Ascending aorta (tissue), 2 donors: Measurements from ENCODE around the gene RAPGEF1. TPM values are rescaled to one million over a fixed set of nuclear protein-coding genes. Genes with fewer than 3 reads are reported as not detected.

ENCODE experiments used
- DNase-seq, 2 donors: peaks; one replicate each; pipeline ENCODE4 v3.0.0-alpha.2; 2019; ENCODE audit warnings: low spot score in 2 of 2
- H3K27ac ChIP-seq, 2 donors: fragments of 200-600 bp; sonication (generic); one replicate each; pipeline ENCODE4 v1.5.1; 2016 to 2017; ENCODE audit warnings: mild to moderate bottlenecking in 1 of 2
- H3K27me3 ChIP-seq: fragments of 200-600 bp; sonication (generic); one replicate; pipeline ENCODE4 v1.5.1; 2017
- H3K36me3 ChIP-seq, 2 donors: fragments of 200-600 bp; sonication (generic); one replicate each; pipeline ENCODE4 v1.5.1; 2016
- H3K4me1 ChIP-seq, 2 donors: fragments of 200-600 bp; sonication (generic); one replicate each; pipeline ENCODE4 v1.5.1; 2016 to 2017; ENCODE audit warnings: mild to moderate bottlenecking in 1 of 2
- H3K4me3 ChIP-seq, 2 donors: fragments of 200-600 bp; sonication (generic); one replicate each; pipeline ENCODE4 v1.5.1; 2016 to 2017; ENCODE audit warnings: mild to moderate bottlenecking in 1 of 2
- H3K9me3 ChIP-seq, 2 donors: fragments of 200-600 bp; sonication (generic); one replicate each; pipeline ENCODE4 v1.5.1; 2016
- CTCF ChIP-seq, 3 experiments: fragments of 200-600 bp in 2 of 3; fragments of 450-650 bp in 1 of 3; sonication (generic) in 2 of 3; IDR thresholded peaks; one replicate each; pipeline ENCODE4 v1.5.1; 2016 to 2019; ENCODE audit warnings: antibody characterized with exemption in 3 of 3, mild to moderate bottlenecking in 1 of 3, moderate library complexity in 1 of 3
- intact Hi-C: fragments of 100-400 bp; cut with DNase I; formaldehyde crosslinking; loops from one replicate; pipeline ENCODE4 v1.15.1; 2023
- total RNA-seq: library from RNA; depleted of rRNA; stranded (reverse); fragments of >200 nt; gene quantifications from one replicate; pipeline ENCODE4 v1.1.0, GENCODE V29; 2016

RAPGEF1 gene
- total RNA-seq, 1 donor from 2014 or later = 95.5 TPM

GRCh38 chr9:131530546-131530919, 209.3 kb downstream of the RAPGEF1 start:
- H3K36me3 ChIP-seq = peaks cover 38 to 44% of the 10 kb centered on the region in 2 donors
- H3K27me3 ChIP-seq = no peaks in the 10 kb centered on the region
- peak overlapping the region; percentile 93 to 99 for H3K4me3 ChIP-seq
- intact Hi-C loops = loop anchor here (2.0 to 5.0 kb wide), 2 partner anchors 158 to 212 kb away; partner anchors contain the start of gene RAPGEF1
- TF ChIP-seq CTCF (IDR thresholded peaks at IDR 0.05) = peak in 2 of 3 experiments; percentile 17
- no peaks in the 10 kb centered on the region for H3K9me3 ChIP-seq
- H3K4me1 ChIP-seq = peaks cover 11 to 14% of the 10 kb centered on the region in 2 donors
- peak overlapping the region; percentile 79 to 81 for H3K27ac ChIP-seq
- DNase-seq = peak in 1 of 2 donors; percentile 78

GRCh38 chr9:131529597-131530545, 210.0 kb downstream of the RAPGEF1 start:
- DNase-seq = no peak
- H3K9me3 ChIP-seq = no peaks in the 10 kb centered on the region
- TF ChIP-seq CTCF (IDR thresholded peaks at IDR 0.05) = no peak
- H3K36me3 ChIP-seq = peaks cover 43 to 51% of the 10 kb centered on the region in 2 donors
- H3K4me1 ChIP-seq = peaks cover 11 to 14% of the 10 kb centered on the region in 2 donors
- intact Hi-C loops = loop anchor here (2.0 to 5.0 kb wide), 2 partner anchors 157 to 212 kb away; partner anchors contain the start of gene RAPGEF1
- no peaks in the 10 kb centered on the region for H3K27me3 ChIP-seq
- H3K27ac ChIP-seq = peak overlapping the region; percentile 79 to 81
- H3K4me3 ChIP-seq = peak overlapping the region; percentile 93 to 99

- Histone ChIP-seq H3K4me3 (no peak overlapping the region), H3K36me3 (peaks cover 52 to 58% of the 10 kb centered on the region in 2 donors), H3K27ac (no peak overlapping the region), H3K27me3 (no peaks in the 10 kb centered on the region), H3K9me3 (no peaks in the 10 kb centered on the region), H3K4me1 (peaks cover 11 to 14% of the 10 kb centered on the region in 2 donors)
- no peak for DNase-seq
- intact Hi-C loops = no loop called here
- TF ChIP-seq CTCF (IDR thresholded peaks at IDR 0.05) = no peak
These were observed 210.9 kb downstream of the RAPGEF1 start for GRCh38 chr9:131528886-131529505.

- no peak overlapping the region for H3K27ac ChIP-seq
- intact Hi-C loops = no loop called here
- H3K9me3 ChIP-seq = no peaks in the 10 kb centered on the region
- peaks cover 60 to 66% of the 10 kb centered on the region in 2 donors for H3K36me3 ChIP-seq
- no peaks in the 10 kb centered on the region for H3K27me3 ChIP-seq
- H3K4me1 ChIP-seq = peaks cover 11 to 14% of the 10 kb centered on the region in 2 donors
- no peak for TF ChIP-seq CTCF (IDR thresholded peaks at IDR 0.05)
- DNase-seq = no peak
- H3K4me3 ChIP-seq = no peak overlapping the region
These were observed 211.7 kb downstream of the RAPGEF1 start for GRCh38 chr9:131528186-131528585.

Other genes with a start within 250 kb of the RAPGEF1 start
- 128 TPM for gene POMT1, start 237.2 kb downstream of the RAPGEF1 start, total RNA-seq
- gene UCK1, start 208.8 kb downstream of the RAPGEF1 start, total RNA-seq = 39.8 TPM
- gene PRRT1B, start 194.6 kb downstream of the RAPGEF1 start, total RNA-seq = not detected